ENCODE data around the gene SLC25A14. TPM values are rescaled to one million over a fixed set of nuclear protein-coding genes. Genes with fewer than 3 reads are reported as not detected.

The SLC25A14 gene
- total and polyA plus RNA-seq, 2 donors (not counting 1 experiment from before 2014, with no cell fraction given): 11.2 to 15.2 TPM

DNA sequence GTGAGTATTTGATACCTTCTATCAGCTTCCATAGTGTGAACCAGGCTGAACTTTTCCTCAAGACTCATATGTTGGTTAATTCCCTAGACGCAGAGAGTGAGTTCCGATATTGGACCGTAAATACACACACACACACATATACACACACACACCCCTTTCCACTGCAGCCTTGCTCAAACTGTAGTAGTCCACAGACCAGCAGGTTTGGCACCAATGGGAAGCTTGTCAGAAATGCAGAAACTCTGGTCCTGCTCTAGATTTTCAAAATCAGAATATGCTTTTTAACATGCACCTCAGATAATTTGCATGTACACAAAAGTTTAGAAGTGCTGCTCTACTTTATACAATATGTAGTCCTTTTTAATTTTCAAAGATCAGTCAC is 43.4 kb upstream of the SLC25A14 start:
- no peak overlapping the region for H3K27ac ChIP-seq (ENCODE audit: insufficient read depth, low read length)

DNA sequence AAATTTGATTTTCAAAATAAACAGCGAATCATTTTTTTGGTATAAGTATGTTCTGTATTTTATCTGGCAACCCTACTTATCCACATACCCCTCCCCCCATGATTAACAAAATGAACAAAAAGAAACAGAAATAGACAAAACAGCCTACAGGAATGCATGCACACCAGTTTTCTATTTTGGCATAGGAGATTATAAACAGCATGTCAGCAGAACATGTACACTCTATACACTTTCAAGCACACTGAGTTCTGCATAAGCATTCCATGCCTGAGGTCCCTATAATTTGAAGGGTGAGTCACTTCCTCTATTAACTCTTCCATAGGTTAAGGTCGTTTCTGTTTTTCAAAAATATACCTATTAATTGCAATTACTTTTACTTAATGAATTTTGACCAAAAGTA is 43.0 kb upstream of the SLC25A14 start:
- no peak overlapping the region for H3K4me3 ChIP-seq (replicated peaks in 1 of 4; ENCODE audit: control extremely low read depth in 1 of 4, insufficient read depth in 1 of 4, low read depth in 3 of 4, low read length in 4 of 4)
- H3K9ac ChIP-seq (ENCODE audit: insufficient read depth, low read length): no peak overlapping the region
- H3K27me3 ChIP-seq (ENCODE audit: control insufficient read depth, insufficient read depth, low read length): no peaks in the 10 kb centered on the region
- H3K27ac ChIP-seq (ENCODE audit: insufficient read depth, low read length): no peak overlapping the region
- H3K79me2 ChIP-seq (ENCODE audit: control insufficient read depth, insufficient read depth, low read length): no peaks in the 10 kb centered on the region
- no peaks in the 10 kb centered on the region for H3K4me1 ChIP-seq (ENCODE audit: control insufficient read depth, extremely low read depth, insufficient read depth, low read length)
- H3K9me3 ChIP-seq (ENCODE audit: control insufficient read depth, insufficient read depth, low read depth, low read length): no peaks in the 10 kb centered on the region
- H3K36me3 ChIP-seq (ENCODE audit: control insufficient read depth, insufficient read depth, low read length): no peaks in the 10 kb centered on the region
- H3K4me2 ChIP-seq (ENCODE audit: extremely low read depth, insufficient read depth, low read length): no peak overlapping the region
- TF ChIP-seq EZH2 (IDR thresholded peaks at IDR 0.05; ENCODE audit: low read length, missing control alignments): no peak
- TF ChIP-seq, protein P1, sequence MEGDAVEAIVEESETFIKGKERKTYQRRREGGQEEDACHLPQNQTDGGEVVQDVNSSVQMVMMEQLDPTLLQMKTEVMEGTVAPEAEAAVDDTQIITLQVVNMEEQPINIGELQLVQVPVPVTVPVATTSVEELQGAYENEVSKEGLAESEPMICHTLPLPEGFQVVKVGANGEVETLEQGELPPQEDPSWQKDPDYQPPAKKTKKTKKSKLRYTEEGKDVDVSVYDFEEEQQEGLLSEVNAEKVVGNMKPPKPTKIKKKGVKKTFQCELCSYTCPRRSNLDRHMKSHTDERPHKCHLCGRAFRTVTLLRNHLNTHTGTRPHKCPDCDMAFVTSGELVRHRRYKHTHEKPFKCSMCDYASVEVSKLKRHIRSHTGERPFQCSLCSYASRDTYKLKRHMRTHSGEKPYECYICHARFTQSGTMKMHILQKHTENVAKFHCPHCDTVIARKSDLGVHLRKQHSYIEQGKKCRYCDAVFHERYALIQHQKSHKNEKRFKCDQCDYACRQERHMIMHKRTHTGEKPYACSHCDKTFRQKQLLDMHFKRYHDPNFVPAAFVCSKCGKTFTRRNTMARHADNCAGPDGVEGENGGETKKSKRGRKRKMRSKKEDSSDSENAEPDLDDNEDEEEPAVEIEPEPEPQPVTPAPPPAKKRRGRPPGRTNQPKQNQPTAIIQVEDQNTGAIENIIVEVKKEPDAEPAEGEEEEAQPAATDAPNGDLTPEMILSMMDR (conservative IDR thresholded peaks at IDR 0.05 in 1 of 2, IDR thresholded peaks at IDR 0.05 in 1 of 2; ENCODE audit: low read depth in 1 of 2, low read length in 2 of 2): no peak
- no peaks in the 10 kb centered on the region for H4K20me1 ChIP-seq (ENCODE audit: control insufficient read depth, extremely low read depth, insufficient read depth, low read length)
- no peak overlapping the region for H2AFZ ChIP-seq (ENCODE audit: low read length)
- peak in 1 of 2 donors; percentile 63 for DNase-seq (ENCODE audit: low read depth in 2 of 2)

More for the DNA sequence above, 43.4 kb upstream of the SLC25A14 start:
- no peaks in the 10 kb centered on the region for H3K27me3 ChIP-seq (ENCODE audit: control insufficient read depth, insufficient read depth, low read length)
- DNase-seq (ENCODE audit: low read depth in 2 of 2): peak in 1 of 2 donors; percentile 0
- TF ChIP-seq EZH2 (IDR thresholded peaks at IDR 0.05; ENCODE audit: low read length, missing control alignments): no peak
- TF ChIP-seq, protein P1 (conservative IDR thresholded peaks at IDR 0.05 in 1 of 2, IDR thresholded peaks at IDR 0.05 in 1 of 2; ENCODE audit: low read depth in 1 of 2, low read length in 2 of 2): no peak
- no peak overlapping the region for H3K4me2 ChIP-seq (ENCODE audit: extremely low read depth, insufficient read depth, low read length)
- no peaks in the 10 kb centered on the region for H3K4me1 ChIP-seq (ENCODE audit: control insufficient read depth, extremely low read depth, insufficient read depth, low read length)
- H3K9me3 ChIP-seq (ENCODE audit: control insufficient read depth, insufficient read depth, low read depth, low read length): no peaks in the 10 kb centered on the region
- no peak overlapping the region for H2AFZ ChIP-seq (ENCODE audit: low read length)
- no peaks in the 10 kb centered on the region for H3K79me2 ChIP-seq (ENCODE audit: control insufficient read depth, insufficient read depth, low read length)
- H3K4me3 ChIP-seq (replicated peaks in 1 of 4; ENCODE audit: control extremely low read depth in 1 of 4, insufficient read depth in 1 of 4, low read depth in 3 of 4, low read length in 4 of 4): no peak overlapping the region
- H3K9ac ChIP-seq (ENCODE audit: insufficient read depth, low read length): no peak overlapping the region
- no peaks in the 10 kb centered on the region for H3K36me3 ChIP-seq (ENCODE audit: control insufficient read depth, insufficient read depth, low read length)
- no peaks in the 10 kb centered on the region for H4K20me1 ChIP-seq (ENCODE audit: control insufficient read depth, extremely low read depth, insufficient read depth, low read length)

DNA sequence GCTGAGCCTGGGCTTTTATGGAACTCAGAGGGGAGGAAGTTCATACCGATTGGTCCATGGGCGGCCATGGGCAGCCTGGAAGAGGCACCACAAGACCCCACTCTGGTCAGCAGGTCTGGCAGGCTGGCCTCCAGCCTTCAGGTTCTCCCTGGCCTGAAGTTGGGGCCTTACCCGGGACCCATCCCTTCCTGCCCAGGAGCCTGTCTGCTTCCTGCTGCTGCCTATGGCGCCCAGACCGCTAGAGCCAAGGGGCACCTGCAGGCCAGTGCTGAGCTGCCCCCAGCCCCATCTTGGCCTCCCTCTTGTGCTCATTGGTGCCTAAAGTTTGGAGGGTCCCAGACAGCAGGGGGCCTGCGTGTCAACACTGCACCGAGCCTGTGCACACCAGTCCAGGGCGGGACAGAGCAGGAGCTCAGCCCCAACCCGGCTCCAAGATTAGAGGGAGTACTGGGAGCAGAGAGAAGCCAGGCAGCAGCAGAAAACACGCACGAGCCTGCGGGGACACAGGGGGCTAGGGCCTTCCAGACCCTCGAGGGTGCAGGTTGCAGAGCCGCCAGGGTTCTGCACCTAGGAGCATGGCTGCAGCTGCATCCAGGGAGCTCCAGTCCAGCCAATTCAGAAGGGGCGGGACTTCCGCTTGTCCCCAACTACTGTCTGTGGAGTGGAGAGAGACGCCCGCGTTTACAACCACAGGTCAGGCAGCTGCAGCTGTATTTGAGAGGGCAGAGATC is 40.3 kb upstream of the SLC25A14 start:
- no peaks in the 10 kb centered on the region for H3K79me2 ChIP-seq (ENCODE audit: control insufficient read depth, insufficient read depth, low read length)
- no peak overlapping the region for H3K4me3 ChIP-seq (replicated peaks in 1 of 4; ENCODE audit: control extremely low read depth in 1 of 4, insufficient read depth in 1 of 4, low read depth in 3 of 4, low read length in 4 of 4)
- no peak overlapping the region for H3K9ac ChIP-seq (ENCODE audit: insufficient read depth, low read length)
- no peaks in the 10 kb centered on the region for H3K9me3 ChIP-seq (ENCODE audit: control insufficient read depth, insufficient read depth, low read depth, low read length)
- H3K36me3 ChIP-seq (ENCODE audit: control insufficient read depth, insufficient read depth, low read length): no peaks in the 10 kb centered on the region
- no peak overlapping the region for H3K4me2 ChIP-seq (ENCODE audit: extremely low read depth, insufficient read depth, low read length)
- TF ChIP-seq EZH2 (IDR thresholded peaks at IDR 0.05; ENCODE audit: low read length, missing control alignments): no peak
- TF ChIP-seq, protein P1 (conservative IDR thresholded peaks at IDR 0.05 in 1 of 2, IDR thresholded peaks at IDR 0.05 in 1 of 2; ENCODE audit: low read depth in 1 of 2, low read length in 2 of 2): no peak
- no peak overlapping the region for H2AFZ ChIP-seq (ENCODE audit: low read length)
- DNase-seq (ENCODE audit: low read depth in 2 of 2): no peak
- H4K20me1 ChIP-seq (ENCODE audit: control insufficient read depth, extremely low read depth, insufficient read depth, low read length): no peaks in the 10 kb centered on the region
- no peaks in the 10 kb centered on the region for H3K27me3 ChIP-seq (ENCODE audit: control insufficient read depth, insufficient read depth, low read length)
- no peak overlapping the region for H3K27ac ChIP-seq (ENCODE audit: insufficient read depth, low read length)
- no peaks in the 10 kb centered on the region for H3K4me1 ChIP-seq (ENCODE audit: control insufficient read depth, extremely low read depth, insufficient read depth, low read length)

Measured in fibroblast of lung (primary cell).